WTC11 (cell line): ENCODE data around the gene CREB3L1. TPM values are rescaled to one million over a fixed set of nuclear protein-coding genes. Genes with fewer than 3 reads are reported as not detected.

Source experiments
- ATAC-seq: fragments of 200-7000 bp; cut with Tn5 transposase; 2 replicates; pipeline ENCODE4 v1.10.0; 2021; ENCODE audit warnings: mild to moderate bottlenecking, moderate library complexity
- CTCF ChIA-PET: fragments of 300-600 bp; sonication (Branson Sonifier 250); formaldehyde crosslinking; loops from one replicate; lab custom pipeline; 2021; ENCODE audit warnings: antibody characterized with exemption; lab: Charles Lee
- POLR2A ChIA-PET: fragments of 350-600 bp; sonication (Branson Sonifier 250); formaldehyde crosslinking; loops from one replicate; lab custom pipeline; 2021; ENCODE audit warnings: antibody characterized with exemption; lab: Charles Lee
- DNase-seq: peaks from one replicate; pipeline ENCODE4 v3.0.0; 2021; ENCODE audit warnings: low spot score
- H3K27ac Mint-ChIP-seq: 2 replicates; pipeline ENCODE4 v1.8.0; 2021; ENCODE audit warnings: mixed read lengths
- H3K27me3 Mint-ChIP-seq: 2 replicates; pipeline ENCODE4 v1.8.0; 2021; ENCODE audit warnings: low read depth, mild to moderate bottlenecking, moderate library complexity, mixed read lengths
- H3K36me3 Mint-ChIP-seq: 2 replicates; pipeline ENCODE4 v1.8.0; 2021; ENCODE audit warnings: mixed read lengths
- H3K4me1 Mint-ChIP-seq: 2 replicates; pipeline ENCODE4 v1.8.0; 2022; ENCODE audit warnings: mixed read lengths
- H3K4me3 Mint-ChIP-seq: 2 replicates; pipeline ENCODE4 v1.8.0; 2021; ENCODE audit warnings: mild to moderate bottlenecking, moderate library complexity, mixed read lengths
- H3K9me3 Mint-ChIP-seq: 2 replicates; pipeline ENCODE4 v1.8.0; 2021; ENCODE audit warnings: mixed read lengths
- AFF4 ChIP-seq: sonication (generic); formaldehyde crosslinking; IDR thresholded peaks from 2 replicates; pipeline ENCODE4 v1.8.1; 2023; ENCODE audit warnings: mild to moderate bottlenecking, missing genetic modification reagents, borderline replicate concordance
- ATF1 ChIP-seq: sonication (generic); formaldehyde crosslinking; IDR thresholded peaks from 2 replicates; pipeline ENCODE4 v1.8.1; 2023; ENCODE audit warnings: mild to moderate bottlenecking, moderate library complexity, missing genetic modification reagents
- CTCF ChIP-seq: fragments of 200-600 bp; IDR thresholded peaks from 2 replicates; pipeline ENCODE4 v1.8.0; 2022; ENCODE audit warnings: antibody characterized with exemption
- ETV6 ChIP-seq: sonication (generic); formaldehyde crosslinking; IDR thresholded peaks from 2 replicates; pipeline ENCODE4 v1.8.1; 2022; ENCODE audit warnings: mild to moderate bottlenecking, missing genetic modification reagents
- GTF2I ChIP-seq: fragments of 250-450 bp; sonication (Bioruptor Pico); conservative IDR thresholded peaks from 2 replicates; pipeline ENCODE4 v1.4.0; 2021; ENCODE audit warnings: mild to moderate bottlenecking
- HMGXB4 ChIP-seq: sonication (generic); formaldehyde crosslinking; IDR thresholded peaks from 2 replicates; pipeline ENCODE4 v1.8.1; 2023; ENCODE audit warnings: mild to moderate bottlenecking, moderate library complexity, missing genetic modification reagents
- KAT7 ChIP-seq: sonication (generic); formaldehyde crosslinking; IDR thresholded peaks from 2 replicates; pipeline ENCODE4 v1.8.1; 2023; ENCODE audit warnings: missing genetic modification reagents, mild to moderate bottlenecking, borderline replicate concordance
- NR2C2 ChIP-seq: sonication (generic); formaldehyde crosslinking; IDR thresholded peaks from 2 replicates; pipeline ENCODE4 v1.8.0; 2022; ENCODE audit warnings: mild to moderate bottlenecking, missing genetic modification reagents
- OVOL2 ChIP-seq: fragments of 250-450 bp; sonication (Bioruptor Pico); IDR thresholded peaks from 2 replicates; pipeline ENCODE4 v1.9.0; 2021; ENCODE audit warnings: mild to moderate bottlenecking, borderline replicate concordance
- PRRX2 ChIP-seq: fragments of 250-450 bp; sonication (Bioruptor Pico); IDR thresholded peaks from 2 replicates; pipeline ENCODE4 v1.8.0; 2021; ENCODE audit warnings: mild to moderate bottlenecking
- RORB ChIP-seq: fragments of 250-450 bp; sonication (Bioruptor Pico); IDR thresholded peaks from 2 replicates; pipeline ENCODE4 v1.9.0; 2021; ENCODE audit warnings: mild to moderate bottlenecking
- SP1 ChIP-seq: sonication (generic); formaldehyde crosslinking; conservative IDR thresholded peaks from 2 replicates; pipeline ENCODE4 v1.8.1; 2022; ENCODE audit warnings: missing genetic modification reagents
- TEAD1 ChIP-seq: sonication (generic); formaldehyde crosslinking; IDR thresholded peaks from 2 replicates; pipeline ENCODE4 v1.8.0; 2022; ENCODE audit warnings: mild to moderate bottlenecking, missing genetic modification reagents
- TEAD4 ChIP-seq: sonication (generic); formaldehyde crosslinking; IDR thresholded peaks from 2 replicates; pipeline ENCODE4 v1.8.0; 2022; ENCODE audit warnings: mild to moderate bottlenecking, missing genetic modification reagents
- ZNF138 ChIP-seq: sonication (generic); formaldehyde crosslinking; conservative IDR thresholded peaks from 2 replicates; pipeline ENCODE4 v1.8.1; 2022; ENCODE audit warnings: mild to moderate bottlenecking, moderate library complexity, missing genetic modification reagents
- ZNF281 ChIP-seq: sonication (generic); formaldehyde crosslinking; IDR thresholded peaks from 2 replicates; pipeline ENCODE4 v1.8.0; 2023; ENCODE audit warnings: mild to moderate bottlenecking, missing genetic modification reagents
- total RNA-seq: library from RNA; stranded (reverse); gene quantifications from 3 replicates; pipeline ENCODE4 v1.2.3, GENCODE V29; 2021

CREB3L1 gene
- total RNA-seq, 1 experiment from 2014 or later: 10.9 TPM

GRCh38 chr11:46307785-46308341 lies 30.4 kb downstream of the CREB3L1 start:
- Mint-ChIP-seq H3K4me1 (peaks cover 19% of the 10 kb centered on the region), H3K9me3 (no peaks in the 10 kb centered on the region), H3K36me3 (no peaks in the 10 kb centered on the region), H3K27ac (no peak overlapping the region), H3K4me3 (no peak overlapping the region), H3K27me3 (no peaks in the 10 kb centered on the region; the same call in 1 of the 2 replicates)
- ChIA-PET POLR2A (interaction anchor here (0.8 to 2.4 kb wide), 5 partner anchors 12 to 68 kb away, joined by 3 to 13 read pairs (median 4); no protein-coding TSS in a partner anchor), CTCF (interaction anchor here (0.6 to 11.4 kb wide), 23 partner anchors 8 to 343 kb away, joined by 3 to 242 read pairs (median 4); partner anchors contain the start of gene CREB3L1)
- TF ChIP-seq PRRX2 (CRISPR knock-in tag) (no peak), ZNF281 (CRISPR knock-in tag) (no peak), ETV6 (CRISPR knock-in tag) (no peak), GTF2I (no peak), NR2C2 (CRISPR knock-in tag) (no peak), RORB (no peak), AFF4 (CRISPR knock-in tag) (no peak), ZNF138 (CRISPR knock-in tag) (no peak), ATF1 (CRISPR knock-in tag) (no peak), OVOL2 (CRISPR knock-in tag) (no peak), TEAD4 (CRISPR knock-in tag) (no peak)
- ATAC-seq (peak; percentile 13), DNase-seq (peak; percentile 47)

GRCh38 chr11:46308631-46309419 lies 31.4 kb downstream of the CREB3L1 start:
- no peak overlapping the region for H3K4me3 Mint-ChIP-seq
- 0 out of 2 replicates have a peak overlapping the region, but pooled peaks have one; percentile 27 for H3K27ac Mint-ChIP-seq
- H3K9me3 Mint-ChIP-seq: no peaks in the 10 kb centered on the region
- ChIA-PET POLR2A (interaction anchor here (0.8 to 2.4 kb wide), 4 partner anchors 13 to 69 kb away, joined by 4 to 13 read pairs (median 8); no protein-coding TSS in a partner anchor), CTCF (interaction anchor here (0.6 to 11.4 kb wide), 22 partner anchors 9 to 172 kb away, joined by 3 to 242 read pairs (median 5); partner anchors contain the start of gene CREB3L1)
- no peaks in the 10 kb centered on the region; the same call in 1 of the 2 replicates for H3K27me3 Mint-ChIP-seq
- ATAC-seq: peak; percentile 85
- no peaks in the 10 kb centered on the region for H3K36me3 Mint-ChIP-seq
- H3K4me1 Mint-ChIP-seq: peaks cover 19% of the 10 kb centered on the region
- DNase-seq: peak; percentile 87
- TF ChIP-seq KAT7 (no peak), HMGXB4 (CRISPR knock-in tag) (0 out of 2 replicates have a peak, but pooled peaks have one; percentile 53), CTCF (peak; percentile 85), TEAD1 (no peak), SP1 (CRISPR knock-in tag) (0 out of 2 replicates have a peak, but pooled peaks have one; percentile 25)
